GM12864 (cell line): ENCODE measurements around the gene MEP1B.

Source experiments
- DNase-seq: peaks from one replicate; pipeline ENCODE4 v3.0.0-alpha.2; 2011; ENCODE audit warnings: low read depth
- H3K4me3 ChIP-seq: 2 replicates; pipeline ENCODE4 v1.5.1; 2011; ENCODE audit warnings: mild to moderate bottlenecking, low read depth, low read length, control low read depth
- TF ChIP-seq, protein P1 (sequence below): IDR thresholded peaks from 2 replicates; pipeline ENCODE4 v1.5.1; 2011; ENCODE audit warnings: low read depth, mild to moderate bottlenecking, moderate library complexity, low read length, control low read depth, inconsistent platforms; ENCODE audit errors: missing control alignments

MEP1B gene

GRCh38 chr18:32190209-32190608 is 370 bp downstream of the MEP1B start:
- TF ChIP-seq, protein P1, sequence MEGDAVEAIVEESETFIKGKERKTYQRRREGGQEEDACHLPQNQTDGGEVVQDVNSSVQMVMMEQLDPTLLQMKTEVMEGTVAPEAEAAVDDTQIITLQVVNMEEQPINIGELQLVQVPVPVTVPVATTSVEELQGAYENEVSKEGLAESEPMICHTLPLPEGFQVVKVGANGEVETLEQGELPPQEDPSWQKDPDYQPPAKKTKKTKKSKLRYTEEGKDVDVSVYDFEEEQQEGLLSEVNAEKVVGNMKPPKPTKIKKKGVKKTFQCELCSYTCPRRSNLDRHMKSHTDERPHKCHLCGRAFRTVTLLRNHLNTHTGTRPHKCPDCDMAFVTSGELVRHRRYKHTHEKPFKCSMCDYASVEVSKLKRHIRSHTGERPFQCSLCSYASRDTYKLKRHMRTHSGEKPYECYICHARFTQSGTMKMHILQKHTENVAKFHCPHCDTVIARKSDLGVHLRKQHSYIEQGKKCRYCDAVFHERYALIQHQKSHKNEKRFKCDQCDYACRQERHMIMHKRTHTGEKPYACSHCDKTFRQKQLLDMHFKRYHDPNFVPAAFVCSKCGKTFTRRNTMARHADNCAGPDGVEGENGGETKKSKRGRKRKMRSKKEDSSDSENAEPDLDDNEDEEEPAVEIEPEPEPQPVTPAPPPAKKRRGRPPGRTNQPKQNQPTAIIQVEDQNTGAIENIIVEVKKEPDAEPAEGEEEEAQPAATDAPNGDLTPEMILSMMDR = no peak
- DNase-seq = no peak
- no peak overlapping the region for H3K4me3 ChIP-seq

DNA sequence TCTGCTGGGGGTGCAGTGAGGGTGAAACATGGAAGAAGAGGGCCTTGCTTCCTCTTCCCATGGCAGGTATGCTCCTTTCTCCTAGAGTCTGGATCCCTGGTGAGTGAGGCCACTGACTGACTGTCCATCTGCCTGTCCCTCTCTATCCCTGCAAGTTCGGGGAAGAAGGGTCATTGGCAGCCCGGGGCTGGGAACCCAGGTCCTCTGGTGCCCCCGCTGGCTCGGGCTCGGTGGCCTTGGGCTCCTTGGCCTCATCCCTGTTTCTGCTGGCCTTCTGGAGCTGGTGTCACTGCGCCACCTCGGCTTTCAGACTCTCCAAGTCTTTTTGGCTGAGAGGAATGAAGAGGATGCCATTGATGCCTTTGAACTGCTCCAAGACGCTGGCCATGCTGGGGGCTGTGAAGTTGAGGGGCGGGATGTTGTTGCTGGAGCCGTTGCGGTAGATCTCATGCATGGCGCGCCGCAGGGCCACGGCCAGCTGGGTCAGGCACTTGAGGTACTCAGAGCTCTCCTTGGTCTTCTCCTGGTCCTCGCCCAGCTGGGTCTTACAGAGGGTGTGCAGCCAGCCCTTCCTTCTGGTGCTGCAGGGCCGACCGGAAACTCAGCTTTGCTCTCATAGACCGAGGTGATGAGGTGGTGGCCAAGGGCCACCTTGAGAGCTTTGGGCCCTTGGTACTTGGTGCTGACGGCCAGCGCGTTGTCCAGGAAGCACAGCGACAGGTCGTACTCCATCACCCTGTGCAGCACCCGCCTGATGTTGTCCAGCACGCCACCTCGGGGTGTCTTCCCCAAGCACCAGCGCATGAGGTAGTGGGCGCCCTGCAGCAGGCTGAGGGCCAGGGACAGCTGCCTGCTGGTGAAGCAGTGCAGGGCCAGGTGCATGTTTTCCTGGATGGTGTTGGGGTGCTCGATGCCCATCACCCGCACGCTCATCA is 6.3 kb downstream of the MEP1B start:
- no peak for DNase-seq
- TF ChIP-seq, protein P1 = no peak

GRCh38 chr18:32200766-32201165 is 10.9 kb downstream of the MEP1B start:
- no peak for DNase-seq
- TF ChIP-seq, protein P1 = no peak

More for the DNA sequence above, 6.3 kb downstream of the MEP1B start:
- no peak overlapping the region for H3K4me3 ChIP-seq

GRCh38 chr18:32201948-32202672 is 12.3 kb downstream of the MEP1B start:
- TF ChIP-seq, protein P1 = no peak
- DNase-seq = no peak
- H3K4me3 ChIP-seq = no peak overlapping the region

More at GRCh38 chr18:32200766-32201165, 10.9 kb downstream of the MEP1B start:
- no peak overlapping the region for H3K4me3 ChIP-seq

DNA sequence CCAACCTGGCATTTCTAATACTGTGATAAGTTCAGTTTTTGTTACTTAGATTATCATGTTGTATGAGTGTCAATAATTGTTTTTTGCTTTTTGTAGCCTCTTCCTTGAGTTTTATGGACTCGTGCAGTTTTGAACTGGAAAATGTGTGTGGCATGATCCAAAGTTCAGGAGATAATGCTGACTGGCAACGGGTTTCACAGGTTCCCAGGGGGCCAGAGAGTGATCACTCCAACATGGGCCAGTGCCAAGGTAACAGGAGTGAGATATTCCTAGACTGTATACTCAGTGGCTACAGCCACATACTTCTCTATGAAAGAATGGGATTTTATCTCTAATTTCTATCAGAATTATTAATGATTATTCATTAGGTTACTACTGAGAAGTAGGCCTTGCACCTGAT is 18.2 kb downstream of the MEP1B start:
- DNase-seq = no peak
- TF ChIP-seq, protein P1 = no peak
- no peak overlapping the region for H3K4me3 ChIP-seq

DNA sequence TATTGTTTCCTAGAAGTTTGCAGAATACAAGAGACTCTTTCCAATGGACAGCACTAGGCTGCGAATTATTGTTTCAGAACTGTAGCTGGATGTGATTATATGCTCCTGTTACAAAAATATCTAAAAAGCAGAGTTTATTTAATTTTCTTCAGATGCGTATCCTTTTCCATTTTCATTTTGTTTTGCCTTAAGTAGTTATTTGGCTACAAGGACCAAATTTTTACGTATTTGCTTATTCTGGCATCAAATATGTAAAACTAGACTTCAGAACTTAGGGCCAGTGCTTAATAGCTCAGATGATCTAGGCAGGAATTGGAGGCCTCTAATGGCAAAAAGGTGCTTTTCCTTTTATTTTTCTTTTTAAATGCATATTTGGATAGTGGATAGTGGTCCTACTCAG is 18.7 kb downstream of the MEP1B start:
- no peak overlapping the region for H3K4me3 ChIP-seq
- DNase-seq = no peak
- TF ChIP-seq, protein P1 = no peak
